Activated T-helper 2 cell treated with anti-CD3 and anti-CD28 coated beads, Interferon-gamma antibody, Interleukin-2, Interleukin-4, amounts not matched to agents 10 μg/mL and 5 μg/mL and 100 μg/mL, durations not matched to agents 14 hours and 24 hours and 36 hours (primary cell): ENCODE data around the gene HOMER3. TPM values are rescaled to one million over a fixed set of nuclear protein-coding genes. Genes with fewer than 3 reads are reported as not detected.
"Not testable (repeated sequence)": the region's sequence is repeated elsewhere in the genome, so short reads cannot be mapped to it uniquely, and the experiment has no call there.

Experiments used
- DNase-seq: peaks from one replicate; pipeline ENCODE4 v3.0.0; 2021; ENCODE audit warnings: low spot score
- H3K27ac Mint-ChIP-seq: one replicate; pipeline ENCODE4 v1.8.0; 2021; ENCODE audit warnings: mixed read lengths
- H3K27me3 Mint-ChIP-seq: one replicate; pipeline ENCODE4 v1.8.0; 2021; ENCODE audit warnings: low read depth, mixed read lengths
- H3K36me3 Mint-ChIP-seq: one replicate; pipeline ENCODE4 v1.8.0; 2021; ENCODE audit warnings: low read depth, mixed read lengths
- H3K4me1 Mint-ChIP-seq: one replicate; pipeline ENCODE4 v1.8.0; 2021; ENCODE audit warnings: low read depth, mixed read lengths
- H3K4me3 Mint-ChIP-seq: one replicate; pipeline ENCODE4 v1.8.0; 2021; ENCODE audit warnings: low read depth, mild to moderate bottlenecking, moderate library complexity, mixed read lengths
- H3K9me3 Mint-ChIP-seq: one replicate; pipeline ENCODE4 v1.8.0; 2021; ENCODE audit warnings: mixed read lengths
- intact Hi-C: fragments of 100-400 bp; cut with micrococcal nuclease; formaldehyde crosslinking; loops from one replicate; pipeline ENCODE4 v1.15.1; 2023
- total RNA-seq: library from RNA; stranded (reverse); gene quantifications from 2 replicates; pipeline ENCODE4 v1.2.3, GENCODE V29; 2022

Gene HOMER3
- total RNA-seq, 1 donor from 2014 or later: 4.4 TPM

- Mint-ChIP-seq H3K4me1 (peaks cover 9% of the 10 kb centered on the region), H3K36me3 (peaks cover 56% of the 10 kb centered on the region), H3K27me3 (no peaks in the 10 kb centered on the region), H3K4me3 (no peak overlapping the region), H3K9me3 (no peaks in the 10 kb centered on the region), H3K27ac (no peak overlapping the region)
- no peak for DNase-seq
- intact Hi-C loops: no loop called here
These were observed 27.6 kb downstream of the HOMER3 start for GRCh38 chr19:18913466-18913865.

- H3K27ac Mint-ChIP-seq: no peak overlapping the region
- H3K9me3 Mint-ChIP-seq: no peaks in the 10 kb centered on the region
- DNase-seq: no peak
- peaks cover 7% of the 10 kb centered on the region for H3K4me1 Mint-ChIP-seq
- intact Hi-C loops: no loop called here
- H3K27me3 Mint-ChIP-seq: no peaks in the 10 kb centered on the region
- H3K36me3 Mint-ChIP-seq: peaks cover 55% of the 10 kb centered on the region
- H3K4me3 Mint-ChIP-seq: no peak overlapping the region
These were observed 28.1 kb downstream of the HOMER3 start for GRCh38 chr19:18912933-18913332.

GRCh38 chr19:18910801-18911436 lies 30.1 kb downstream of the HOMER3 start:
- H3K36me3 Mint-ChIP-seq: peaks cover 46% of the 10 kb centered on the region
- no peak for DNase-seq
- no peaks in the 10 kb centered on the region for H3K9me3 Mint-ChIP-seq
- H3K4me1 Mint-ChIP-seq: peaks cover 2% of the 10 kb centered on the region
- no peak overlapping the region for H3K4me3 Mint-ChIP-seq
- no peak overlapping the region for H3K27ac Mint-ChIP-seq
- intact Hi-C loops: no loop called here
- H3K27me3 Mint-ChIP-seq: no peaks in the 10 kb centered on the region

DNA sequence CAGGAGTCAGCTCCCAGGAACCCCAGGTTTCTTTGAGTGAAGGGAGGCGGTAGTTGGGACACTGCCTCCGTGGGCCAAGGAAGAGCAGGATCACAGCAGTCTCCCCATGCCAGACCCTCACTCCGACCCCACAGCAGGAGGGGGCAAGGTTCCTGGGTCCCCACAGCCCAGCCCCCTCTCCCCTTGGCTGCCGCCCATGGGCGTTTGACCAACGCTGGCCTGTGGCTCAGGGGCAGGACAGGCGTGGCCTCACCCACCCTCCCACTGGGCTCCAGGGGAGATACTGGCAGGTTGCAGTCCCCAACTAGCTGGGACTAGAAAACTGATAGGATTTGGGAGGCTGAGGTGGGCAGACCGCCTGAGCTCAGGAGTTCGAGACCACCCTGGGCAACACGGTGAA lies 31.0 kb downstream of the HOMER3 start:
- H3K36me3 Mint-ChIP-seq: peaks cover 47% of the 10 kb centered on the region
- no peaks in the 10 kb centered on the region for H3K4me1 Mint-ChIP-seq
- no peak overlapping the region for H3K4me3 Mint-ChIP-seq
- no peaks in the 10 kb centered on the region for H3K27me3 Mint-ChIP-seq
- DNase-seq: no peak
- no peak overlapping the region for H3K27ac Mint-ChIP-seq
- intact Hi-C loops: no loop called here
- no peaks in the 10 kb centered on the region for H3K9me3 Mint-ChIP-seq

GRCh38 chr19:18908917-18909619 lies 31.9 kb downstream of the HOMER3 start:
- DNase-seq: no peak
- intact Hi-C loops: no loop called here

GRCh38 chr19:18906605-18907519 lies 34.2 kb downstream of the HOMER3 start:
- no peak overlapping the region for H3K4me3 Mint-ChIP-seq
- H3K27ac Mint-ChIP-seq: no peak overlapping the region
- no peaks in the 10 kb centered on the region for H3K27me3 Mint-ChIP-seq
- H3K36me3 Mint-ChIP-seq: peaks cover 26% of the 10 kb centered on the region
- intact Hi-C loops: no loop called here
- no peak for DNase-seq
- no peaks in the 10 kb centered on the region for H3K4me1 Mint-ChIP-seq
- H3K9me3 Mint-ChIP-seq: no peaks in the 10 kb centered on the region

More at GRCh38 chr19:18908917-18909619, 31.9 kb downstream of the HOMER3 start:
- H3K27ac Mint-ChIP-seq: no peak overlapping the region
- no peak overlapping the region for H3K4me3 Mint-ChIP-seq
- peaks cover 45% of the 10 kb centered on the region for H3K36me3 Mint-ChIP-seq
- H3K27me3 Mint-ChIP-seq: no peaks in the 10 kb centered on the region
- no peaks in the 10 kb centered on the region for H3K4me1 Mint-ChIP-seq
- H3K9me3 Mint-ChIP-seq: no peaks in the 10 kb centered on the region

- H3K36me3 Mint-ChIP-seq: peaks cover 26% of the 10 kb centered on the region
- no peak overlapping the region for H3K4me3 Mint-ChIP-seq
- DNase-seq: no peak
- intact Hi-C loops: no loop called here
- H3K9me3 Mint-ChIP-seq: no peaks in the 10 kb centered on the region
- no peaks in the 10 kb centered on the region for H3K4me1 Mint-ChIP-seq
- H3K27me3 Mint-ChIP-seq: no peaks in the 10 kb centered on the region
- no peak overlapping the region for H3K27ac Mint-ChIP-seq
These were observed 35.3 kb downstream of the HOMER3 start for GRCh38 chr19:18905513-18906236.

DNA sequence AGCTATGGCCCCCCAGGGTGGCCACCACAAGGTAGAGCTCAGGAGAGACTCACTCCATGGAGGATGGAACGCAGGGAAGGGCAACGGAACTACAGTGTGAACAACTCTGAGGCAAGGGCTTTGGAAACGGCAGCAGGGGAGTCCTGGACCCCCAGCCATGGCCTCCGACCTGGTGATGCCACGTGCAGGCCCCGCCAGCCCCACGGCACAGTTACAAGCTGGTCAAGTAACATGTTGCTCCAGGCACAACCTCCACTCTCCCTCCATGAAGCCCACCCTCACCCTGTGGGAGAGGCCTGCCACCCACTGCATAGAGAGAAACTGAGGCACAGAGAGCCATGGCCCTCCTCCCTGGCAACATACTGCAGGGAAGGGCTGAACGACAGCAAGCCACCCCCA lies 36.0 kb downstream of the HOMER3 start:
- no peak for DNase-seq
- Mint-ChIP-seq H3K4me3 (no peak overlapping the region), H3K36me3 (peaks cover 25% of the 10 kb centered on the region), H3K27ac (no peak overlapping the region), H3K4me1 (no peaks in the 10 kb centered on the region), H3K27me3 (no peaks in the 10 kb centered on the region), H3K9me3 (no peaks in the 10 kb centered on the region)
- intact Hi-C loops: no loop called here

GRCh38 chr19:18904334-18905057 lies 36.5 kb downstream of the HOMER3 start:
- H3K36me3 Mint-ChIP-seq: peaks cover 22% of the 10 kb centered on the region
- no peak overlapping the region for H3K27ac Mint-ChIP-seq
- intact Hi-C loops: no loop called here
- H3K9me3 Mint-ChIP-seq: no peaks in the 10 kb centered on the region
- no peaks in the 10 kb centered on the region for H3K27me3 Mint-ChIP-seq
- no peak overlapping the region for H3K4me3 Mint-ChIP-seq
- H3K4me1 Mint-ChIP-seq: no peaks in the 10 kb centered on the region
- DNase-seq: no peak

DNA sequence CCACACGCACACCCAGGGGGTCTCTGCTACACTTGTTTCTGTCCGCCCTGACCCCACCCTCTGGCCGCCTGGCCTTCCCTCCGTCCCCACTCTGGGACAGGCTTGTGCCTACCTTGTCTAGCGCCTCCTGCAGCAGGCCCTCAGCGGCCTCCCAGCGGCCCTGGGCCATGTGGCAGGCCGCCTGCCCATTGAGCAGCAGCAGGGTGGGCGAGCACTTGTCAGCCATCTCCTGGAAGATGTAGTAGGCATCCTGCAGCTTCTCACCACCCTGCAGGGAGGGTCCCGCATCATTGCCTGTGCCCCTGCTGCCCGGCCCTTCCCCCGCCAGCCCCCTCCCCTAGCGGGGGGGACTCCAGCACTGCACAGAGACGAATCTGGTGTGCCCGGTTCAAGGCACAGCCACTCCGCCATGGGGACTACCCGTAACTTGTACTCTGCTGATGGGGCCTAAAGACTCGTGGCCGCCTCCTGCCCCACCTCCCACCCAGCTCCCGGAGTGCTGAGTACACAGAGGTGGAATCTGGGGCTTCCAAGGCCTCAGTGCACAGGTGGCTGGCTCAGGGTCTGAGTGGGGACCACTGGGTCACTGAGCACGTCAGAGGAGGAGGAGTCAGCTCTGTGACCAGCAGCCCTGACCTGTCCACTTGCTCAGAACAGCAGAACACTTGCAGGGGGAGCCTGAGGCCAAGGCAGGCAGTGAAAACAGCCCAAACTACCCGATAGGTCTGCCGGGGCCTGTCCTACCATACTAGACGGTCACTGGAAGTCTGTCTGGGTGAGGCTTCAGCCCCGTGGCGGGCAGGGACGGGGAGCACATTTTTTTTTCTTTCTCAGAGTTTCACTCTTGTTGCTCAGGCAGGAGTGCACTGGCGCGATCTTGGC lies 37.6 kb downstream of the HOMER3 start:
- Mint-ChIP-seq H3K36me3 (peaks cover 24% of the 10 kb centered on the region), H3K4me1 (no peaks in the 10 kb centered on the region), H3K4me3 (no peak overlapping the region), H3K27me3 (no peaks in the 10 kb centered on the region), H3K9me3 (no peaks in the 10 kb centered on the region), H3K27ac (no peak overlapping the region)
- intact Hi-C loops: no loop called here
- DNase-seq: no peak

- H3K4me1 Mint-ChIP-seq, H3K9me3 Mint-ChIP-seq, DNase-seq, H3K27me3 Mint-ChIP-seq, H3K4me3 Mint-ChIP-seq, intact Hi-C loops, H3K27ac Mint-ChIP-seq: not testable (repeated sequence)
- peaks cover 24% of the 10 kb centered on the region for H3K36me3 Mint-ChIP-seq
These were observed 38.5 kb downstream of the HOMER3 start for GRCh38 chr19:18902519-18902918.
